Measurements from ENCODE around the gene SNAI1.
"Not testable (repeated sequence)": the region's sequence is repeated elsewhere in the genome, so short reads cannot be mapped to it uniquely, and the experiment has no call there.

SNAI1 gene

GRCh38 chr20:49969234-49969633, 13.5 kb upstream of the SNAI1 start:
- TF ChIP-seq CTCF (IDR thresholded peaks at IDR 0.05; ENCODE audit: extremely low read depth, missing control alignments), result no peak
- DNase-seq (ENCODE audit: low spot score), result no peak

- DNase-seq (ENCODE audit: low spot score), result no peak
- no peak for TF ChIP-seq CTCF (IDR thresholded peaks at IDR 0.05; ENCODE audit: extremely low read depth, missing control alignments)
Observed at GRCh38 chr20:49969946-49970345, 12.8 kb upstream of the SNAI1 start.

- no peak for DNase-seq (ENCODE audit: low spot score)
- no peak for TF ChIP-seq CTCF (IDR thresholded peaks at IDR 0.05; ENCODE audit: extremely low read depth, missing control alignments)
Observed at GRCh38 chr20:49970498-49970897, 12.3 kb upstream of the SNAI1 start.

- no peak for DNase-seq (ENCODE audit: low spot score)
- TF ChIP-seq CTCF (IDR thresholded peaks at IDR 0.05; ENCODE audit: extremely low read depth, missing control alignments), result no peak
Observed at GRCh38 chr20:49973981-49974380, 8.8 kb upstream of the SNAI1 start.

GRCh38 chr20:49976542-49976941, 6.2 kb upstream of the SNAI1 start:
- DNase-seq (ENCODE audit: low spot score), result no peak
- no peak for TF ChIP-seq CTCF (IDR thresholded peaks at IDR 0.05; ENCODE audit: extremely low read depth, missing control alignments)

- DNase-seq (ENCODE audit: low spot score), result not testable (repeated sequence)
Observed at GRCh38 chr20:49977740-49978139, 5.0 kb upstream of the SNAI1 start.

GRCh38 chr20:49978685-49979029, 4.1 kb upstream of the SNAI1 start:
- no peak for TF ChIP-seq CTCF (IDR thresholded peaks at IDR 0.05; ENCODE audit: extremely low read depth, missing control alignments)
- DNase-seq (ENCODE audit: low spot score), result no peak

GRCh38 chr20:49979030-49979832, 3.5 kb upstream of the SNAI1 start:
- DNase-seq (ENCODE audit: low spot score), result peak; percentile 82
- TF ChIP-seq CTCF (IDR thresholded peaks at IDR 0.05; ENCODE audit: extremely low read depth, missing control alignments), result peak; percentile 89
